SK-N-DZ (cell line): Measurements from ENCODE around the gene VDR.

ENCODE experiments used
- DNase-seq: peaks from one replicate; pipeline ENCODE4 v3.0.0-alpha.2; 2015; ENCODE audit warnings: low spot score

Gene VDR

GRCh38 chr12:47894652-47895051 is 10.1 kb downstream of the VDR start:
- no peak for DNase-seq

DNA sequence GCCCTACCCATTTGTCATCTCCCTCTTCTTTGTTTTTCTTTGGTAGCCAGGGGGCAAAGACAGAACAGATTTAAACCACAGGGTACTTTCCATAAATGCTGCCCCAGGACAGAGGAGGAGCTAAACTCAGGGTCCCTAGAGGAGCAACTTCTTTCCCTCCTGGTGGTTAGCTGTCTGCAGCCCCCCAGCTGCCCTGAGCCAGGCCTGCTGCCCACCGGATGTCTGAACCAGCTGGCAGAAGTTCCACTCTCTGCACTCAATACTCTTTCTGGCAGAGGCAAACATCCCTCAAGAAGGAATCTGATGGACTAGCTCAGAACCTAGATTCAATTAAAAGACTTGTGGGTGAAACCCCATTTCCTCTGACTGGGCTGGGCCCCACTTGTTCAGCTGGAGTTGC is 10.7 kb downstream of the VDR start:
- DNase-seq = no peak

DNA sequence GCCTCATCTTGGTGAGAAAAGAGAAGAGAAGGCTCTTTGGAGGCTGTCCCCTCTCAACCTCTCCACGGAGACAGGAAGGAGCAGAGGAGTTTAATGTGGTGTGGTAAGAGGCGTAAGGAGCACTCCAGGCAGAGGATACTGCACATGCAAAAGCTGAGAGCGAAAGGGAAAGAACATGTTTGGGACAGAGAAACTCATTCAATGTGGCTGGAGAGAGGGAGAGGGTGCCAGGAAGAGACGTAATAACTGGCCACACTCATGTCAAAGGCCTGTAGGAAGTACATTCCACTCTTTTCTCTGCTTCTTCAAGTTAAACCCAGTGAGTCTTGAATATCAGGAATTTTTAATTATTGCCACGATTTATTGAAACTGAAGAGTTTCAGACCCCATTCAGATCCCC is 12.0 kb downstream of the VDR start:
- DNase-seq = no peak

DNA sequence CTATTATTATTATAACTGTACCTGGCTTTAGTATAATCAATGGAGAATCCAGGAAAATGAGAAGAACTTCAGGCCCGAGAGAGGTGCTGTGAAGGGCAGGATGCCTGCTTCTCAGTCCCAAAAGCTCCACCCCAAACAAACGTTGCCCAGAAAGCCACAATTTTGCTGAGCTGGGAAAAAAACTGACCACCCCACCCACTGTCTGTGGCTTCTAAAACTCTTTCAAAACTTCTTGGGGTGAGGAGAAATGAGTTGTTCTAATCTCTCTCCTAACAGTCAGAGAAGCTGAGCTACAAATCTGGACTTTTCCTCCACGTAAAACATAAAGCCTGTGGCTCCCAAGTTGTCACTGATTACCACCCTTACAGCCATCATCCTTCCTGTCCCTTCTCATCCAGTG is 13.4 kb downstream of the VDR start:
- DNase-seq = no peak

DNA sequence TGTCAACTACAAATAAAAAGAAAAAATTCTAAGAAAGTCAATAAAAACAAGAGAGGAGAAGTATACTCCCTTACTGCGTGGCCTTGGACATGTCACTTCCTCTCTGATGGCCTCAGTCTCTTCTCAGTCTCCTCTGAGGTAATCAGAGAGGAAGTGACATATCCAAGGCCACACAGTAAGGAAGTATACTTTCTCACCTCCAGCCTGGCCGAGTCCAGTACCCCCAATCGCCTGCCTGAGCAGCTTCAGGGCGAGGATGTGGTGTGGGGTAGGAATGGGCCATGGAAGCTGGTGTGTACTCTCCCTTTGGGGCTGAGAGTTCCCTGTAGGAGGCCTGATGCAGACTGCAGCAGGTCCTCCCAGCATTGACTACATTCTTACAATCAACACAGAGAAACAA is 15.8 kb downstream of the VDR start:
- DNase-seq = no peak

DNA sequence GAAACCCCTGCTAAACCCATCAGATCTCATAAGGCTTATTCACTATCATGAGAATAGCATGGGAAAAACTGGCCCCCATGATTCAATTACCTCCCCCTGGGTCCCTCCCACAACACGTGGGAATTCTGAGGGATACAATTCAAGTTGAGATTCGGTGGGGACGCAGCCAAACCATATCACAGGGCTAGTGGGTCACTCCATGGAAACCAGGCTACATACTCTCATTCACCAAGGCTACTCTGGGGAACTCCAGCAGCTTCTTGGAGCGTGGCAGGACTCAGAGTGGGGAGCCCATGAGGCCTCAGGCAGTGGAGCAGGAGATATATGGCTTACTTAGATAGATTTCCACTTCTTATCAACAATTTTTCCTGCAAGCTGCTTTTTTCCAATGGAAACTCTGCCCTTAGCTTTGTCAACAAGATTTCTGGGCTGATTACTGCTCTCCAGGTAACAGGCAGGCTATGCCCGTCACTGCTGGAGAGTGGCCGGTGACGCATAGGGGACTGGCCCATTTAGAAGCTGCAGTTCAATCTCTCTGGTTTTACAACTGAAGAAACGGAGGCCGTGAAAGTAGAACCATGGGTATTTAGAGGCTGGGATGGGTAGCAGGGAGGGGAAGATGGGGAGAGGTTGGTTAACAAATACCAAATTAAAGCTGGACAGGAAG is 16.5 kb downstream of the VDR start:
- DNase-seq = no peak

DNA sequence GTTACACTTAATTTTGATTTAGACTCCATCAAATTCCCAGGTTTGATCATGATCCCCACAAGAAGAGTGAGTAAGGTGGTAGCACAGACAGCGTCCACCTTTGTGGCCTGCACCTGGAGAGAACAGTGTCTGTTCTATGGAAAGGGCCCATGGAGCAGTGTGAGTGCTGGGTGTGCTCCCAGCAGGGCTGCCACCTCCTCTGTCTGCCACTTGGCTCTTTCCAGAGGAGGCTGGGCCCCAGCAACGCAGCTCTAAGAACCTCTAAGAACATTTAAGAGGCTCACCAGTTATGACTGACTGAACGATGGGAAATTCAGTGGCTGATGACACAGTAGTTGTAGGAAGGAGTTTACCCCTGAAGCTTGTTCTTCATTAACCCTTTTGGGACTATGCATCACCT is 17.3 kb downstream of the VDR start:
- DNase-seq = no peak

DNA sequence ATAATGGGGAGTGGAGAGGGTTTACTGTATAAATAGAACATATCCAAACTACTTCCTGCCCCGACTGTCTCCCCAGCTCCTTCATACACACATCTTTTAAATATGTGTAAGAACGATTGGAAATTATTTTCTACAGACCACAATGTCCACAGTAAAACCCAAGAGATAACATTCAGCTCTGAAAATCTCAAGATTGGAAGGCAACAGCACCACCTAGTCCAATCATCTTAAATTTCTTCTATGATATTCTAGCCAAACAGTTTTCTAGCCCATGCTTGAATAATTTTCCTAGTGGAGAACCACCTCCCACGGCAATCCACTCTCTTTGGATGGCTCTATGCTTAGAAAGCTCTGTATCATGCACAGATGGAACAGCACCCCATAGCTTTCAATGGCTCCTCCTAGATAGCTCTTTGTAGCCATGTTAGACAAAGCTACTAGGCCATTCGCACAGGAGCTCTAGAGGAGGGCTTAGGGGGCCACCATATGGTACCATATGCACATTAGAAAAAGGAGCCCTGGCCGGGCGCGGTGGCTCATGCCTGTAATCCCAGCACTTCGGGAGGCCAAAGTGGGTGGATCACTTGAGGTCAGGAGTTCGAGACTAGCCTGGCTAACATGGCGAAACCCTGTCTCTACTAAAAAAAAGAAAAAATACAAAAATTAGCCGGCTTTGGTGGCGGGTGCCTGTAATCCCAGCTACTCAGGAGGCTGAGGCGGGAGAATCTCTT is 18.1 kb downstream of the VDR start:
- DNase-seq = no peak

DNA sequence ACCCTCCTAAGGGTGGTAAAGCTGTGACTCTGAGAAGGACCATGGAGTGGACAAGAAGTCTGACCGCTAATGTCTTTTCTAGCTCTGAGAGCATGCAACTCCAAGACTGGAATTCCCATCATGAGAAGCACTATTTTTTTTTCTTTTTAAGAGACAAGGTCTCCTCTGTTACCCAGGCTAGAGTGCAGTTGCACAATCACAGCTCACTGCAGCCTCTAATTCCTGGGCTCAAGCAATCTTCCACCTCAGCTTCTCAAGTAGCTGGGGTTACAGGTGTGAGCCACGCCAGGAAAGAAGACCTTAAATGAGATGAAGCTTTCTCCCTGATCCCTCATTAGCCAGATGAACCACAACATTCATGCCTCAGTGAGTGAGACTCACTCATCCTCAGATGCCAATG is 19.2 kb downstream of the VDR start:
- no peak for DNase-seq

- no peak for DNase-seq
These were observed 19.7 kb downstream of the VDR start for GRCh38 chr12:47885012-47885501.

DNA sequence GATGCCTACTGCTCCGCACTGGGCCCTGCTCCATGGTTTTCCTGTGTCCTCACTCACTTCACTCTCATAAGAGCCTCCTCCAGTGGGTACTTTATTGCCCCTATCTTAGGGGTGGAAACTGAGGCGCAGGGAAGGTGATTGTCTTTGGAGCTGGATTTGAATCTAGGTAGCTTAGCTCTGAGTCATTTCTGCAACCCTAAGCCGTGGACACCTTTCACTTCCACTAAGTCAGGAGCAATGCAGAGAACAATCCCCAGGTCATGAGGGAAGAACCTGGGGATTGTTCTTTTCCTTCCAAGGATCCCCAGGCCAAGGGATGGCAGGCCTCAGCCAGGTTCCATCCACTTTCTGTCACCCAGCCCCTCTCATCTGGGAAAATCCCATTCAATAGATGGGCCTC is 20.3 kb downstream of the VDR start:
- DNase-seq = no peak

DNA sequence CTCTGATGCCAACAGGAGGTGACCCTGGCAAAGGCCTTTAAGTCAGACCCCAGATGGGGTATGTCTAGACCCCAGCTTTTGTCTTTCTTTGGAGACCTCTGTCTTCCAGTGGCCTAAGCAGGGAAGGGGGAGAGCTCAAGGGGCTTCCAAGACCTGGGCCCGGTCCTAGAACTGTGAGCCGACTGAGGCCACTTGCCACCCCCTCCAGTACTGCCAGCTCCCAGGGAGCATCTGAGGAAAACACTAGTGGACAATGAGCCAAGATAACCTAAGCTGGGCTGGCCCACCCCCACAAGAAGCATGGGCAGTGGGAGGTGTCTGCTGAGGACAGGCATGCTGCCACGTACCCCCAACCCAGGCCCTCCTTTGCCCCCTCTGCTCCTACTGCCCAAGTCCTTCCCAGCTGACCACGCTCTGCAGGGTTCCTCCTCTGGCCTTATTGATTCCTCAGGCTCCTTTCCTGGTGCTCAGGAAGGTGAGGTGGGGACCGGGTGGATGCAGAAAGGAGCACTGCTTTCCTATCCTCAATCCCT is 21.1 kb downstream of the VDR start:
- no peak for DNase-seq

GRCh38 chr12:47882781-47883546 is 21.8 kb downstream of the VDR start:
- no peak for DNase-seq

GRCh38 chr12:47881826-47882427 is 22.9 kb downstream of the VDR start:
- no peak for DNase-seq

DNA sequence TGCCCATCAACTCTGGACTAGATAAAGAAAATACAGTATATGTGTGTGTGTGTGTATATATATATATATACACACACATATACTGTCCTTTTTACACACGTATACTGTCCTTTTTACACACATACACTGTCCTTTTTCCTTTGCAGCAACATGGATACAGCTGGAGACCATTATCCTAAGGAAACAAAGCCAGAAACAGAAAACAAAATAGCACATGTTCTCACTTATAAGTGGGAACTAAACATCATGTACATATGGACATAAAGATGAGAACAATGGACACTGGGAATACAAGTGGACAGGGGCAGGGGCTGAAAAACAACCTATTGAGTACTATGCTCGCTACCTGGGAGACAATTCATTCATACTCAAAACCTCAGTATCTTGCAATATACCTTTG is 23.7 kb downstream of the VDR start:
- DNase-seq = no peak

GRCh38 chr12:47878918-47879481 is 25.8 kb downstream of the VDR start:
- no peak for DNase-seq

DNA sequence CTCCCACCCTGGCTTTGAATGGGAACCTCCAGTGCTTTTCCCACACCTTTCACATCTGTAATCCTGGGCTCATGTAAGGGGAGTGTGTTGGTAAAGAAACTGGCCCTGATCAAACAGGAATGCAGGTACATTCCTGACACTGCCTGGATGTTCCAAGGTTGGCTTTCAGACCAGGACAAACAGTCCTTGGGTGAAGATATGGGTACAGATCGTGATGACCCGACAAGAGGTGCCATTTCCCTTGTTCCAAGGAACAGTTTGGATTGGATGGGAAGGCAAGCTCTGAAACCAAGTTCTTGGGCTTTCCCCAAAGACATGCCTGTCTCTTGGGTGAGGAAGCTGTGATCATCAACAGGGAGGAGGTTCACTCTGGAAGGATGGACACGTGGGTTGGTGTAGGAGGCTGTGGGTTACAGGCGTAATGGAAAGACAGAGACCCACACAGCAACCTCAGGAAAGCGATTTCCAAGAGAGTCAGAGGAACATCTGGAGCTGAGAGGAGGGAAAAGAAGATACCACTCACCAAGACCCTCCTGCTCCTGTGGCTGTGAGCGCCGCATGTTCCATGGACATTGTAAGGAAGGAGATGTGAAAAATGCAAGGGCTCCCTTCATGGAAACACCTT is 26.4 kb downstream of the VDR start:
- no peak for DNase-seq

GRCh38 chr12:47877081-47877480 is 27.7 kb downstream of the VDR start:
- DNase-seq = no peak

DNA sequence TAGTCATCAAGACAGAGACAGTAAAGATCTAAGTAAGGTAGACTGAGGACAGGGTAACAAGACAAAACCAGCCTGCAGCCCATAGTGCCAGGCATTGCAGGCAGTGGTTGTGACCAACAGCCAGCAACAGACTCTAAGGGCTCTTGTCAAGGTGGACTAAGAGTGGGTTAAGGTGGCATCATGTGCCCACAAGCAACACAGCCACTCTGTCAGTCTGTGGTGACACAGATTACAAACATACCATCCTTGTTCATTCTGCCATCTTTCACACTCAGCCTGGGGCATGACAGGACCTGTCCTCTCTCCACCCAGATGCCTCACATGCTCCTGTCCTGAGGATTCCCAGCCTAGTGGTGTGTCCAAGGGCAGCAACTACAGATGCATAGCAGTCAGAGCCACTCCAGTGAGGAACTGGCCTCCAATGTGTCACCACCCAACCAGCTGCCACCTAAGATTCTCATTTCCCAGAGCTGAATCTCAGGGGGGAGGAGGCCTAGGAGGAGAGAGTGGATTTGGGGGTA is 28.3 kb downstream of the VDR start:
- DNase-seq = no peak

DNA sequence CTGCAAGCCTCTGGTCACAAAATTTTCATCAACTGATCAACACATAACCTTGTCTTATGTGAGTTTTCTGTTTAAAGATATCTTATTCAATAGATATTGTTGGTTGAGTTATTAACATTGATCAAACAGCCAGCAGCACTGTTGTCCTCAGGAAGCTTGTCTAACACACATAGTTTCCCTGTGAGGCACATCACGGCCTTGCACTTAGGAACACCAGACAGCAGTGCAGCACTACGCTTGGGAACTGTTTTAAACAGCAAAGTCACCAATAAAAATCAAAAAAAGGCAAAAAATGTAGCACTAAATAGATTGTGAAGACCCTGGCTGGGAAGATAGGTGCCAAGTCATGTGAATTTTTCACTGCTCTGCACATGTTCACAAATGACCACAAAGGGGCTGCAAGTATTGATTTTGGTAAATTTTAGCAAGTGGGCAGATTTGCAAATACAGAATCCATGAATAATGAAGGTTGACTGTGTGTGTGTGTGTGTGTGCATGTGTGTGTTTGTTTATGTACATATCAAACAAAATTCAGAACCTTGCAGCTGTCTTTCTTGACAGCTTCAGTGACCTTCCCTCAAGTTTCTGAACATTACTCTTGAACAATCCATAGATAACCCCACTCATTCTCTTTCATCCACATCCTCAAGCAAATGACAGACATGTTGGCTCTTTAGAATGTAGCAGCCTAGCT is 28.9 kb downstream of the VDR start:
- no peak for DNase-seq
